Activated CD4-positive, alpha-beta T cell treated with anti-CD3 and anti-CD28 coated beads, Interleukin-2, Interleukin-4, amounts not matched to agents 100 ng/mL and 50 ng/mL, durations not matched to agents 16 hours and 8 hours (primary cell): ENCODE measurements around the gene C9orf152.
A peak's percentile ranks its signal among the peaks of the same experiment; 100 is the strongest.
"Not testable (repeated sequence)": the region's sequence is repeated elsewhere in the genome, so short reads cannot be mapped to it uniquely, and the experiment has no call there.

ENCODE experiments used
- DNase-seq: peaks from one replicate; pipeline ENCODE4 v3.0.0-alpha.2; 2020; ENCODE audit warnings: low spot score

The C9orf152 gene, protein sequence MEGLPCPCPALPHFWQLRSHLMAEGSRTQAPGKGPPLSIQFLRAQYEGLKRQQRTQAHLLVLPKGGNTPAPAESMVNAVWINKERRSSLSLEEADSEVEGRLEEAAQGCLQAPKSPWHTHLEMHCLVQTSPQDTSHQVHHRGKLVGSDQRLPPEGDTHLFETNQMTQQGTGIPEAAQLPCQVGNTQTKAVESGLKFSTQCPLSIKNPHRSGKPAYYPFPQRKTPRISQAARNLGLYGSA

DNA sequence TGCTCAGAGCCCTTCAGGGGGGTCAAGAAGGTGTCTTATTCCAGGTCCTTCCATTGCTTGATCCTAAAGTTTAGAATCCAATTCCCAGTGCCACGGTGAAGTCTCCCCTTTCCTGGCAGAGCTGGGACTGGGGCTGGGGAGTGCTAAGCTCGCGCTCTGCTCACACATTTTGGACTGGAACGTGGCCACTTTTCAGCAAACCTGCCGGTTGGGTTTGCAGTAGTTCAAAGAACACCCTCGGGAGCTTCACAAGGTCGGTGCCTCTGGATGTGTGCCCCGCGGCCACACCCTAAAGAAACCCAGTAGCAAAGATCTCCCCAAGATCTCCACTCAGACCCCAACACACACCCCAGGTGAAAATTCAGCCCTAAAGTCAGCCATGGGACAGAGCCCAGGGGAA is at the start of gene C9orf152:
TSS of gene C9orf152 (minus strand) at position 129 of the 400 bp plus-strand sequence. CDS start 580 bp downstream, outside the sequence.
- no peak for DNase-seq

- DNase-seq: no peak
These were observed 49.3 kb upstream of the C9orf152 start for GRCh38 chr9:110257097-110257841.

- peak; percentile 93 for DNase-seq
These were observed 48.6 kb upstream of the C9orf152 start, which contains the start of gene TXN for GRCh38 chr9:110256380-110257096. Gene TXN, minus strand, starts transcription at chr9:110256507. Its CDS starts 72 bp downstream, at chr9:110256435.

DNA sequence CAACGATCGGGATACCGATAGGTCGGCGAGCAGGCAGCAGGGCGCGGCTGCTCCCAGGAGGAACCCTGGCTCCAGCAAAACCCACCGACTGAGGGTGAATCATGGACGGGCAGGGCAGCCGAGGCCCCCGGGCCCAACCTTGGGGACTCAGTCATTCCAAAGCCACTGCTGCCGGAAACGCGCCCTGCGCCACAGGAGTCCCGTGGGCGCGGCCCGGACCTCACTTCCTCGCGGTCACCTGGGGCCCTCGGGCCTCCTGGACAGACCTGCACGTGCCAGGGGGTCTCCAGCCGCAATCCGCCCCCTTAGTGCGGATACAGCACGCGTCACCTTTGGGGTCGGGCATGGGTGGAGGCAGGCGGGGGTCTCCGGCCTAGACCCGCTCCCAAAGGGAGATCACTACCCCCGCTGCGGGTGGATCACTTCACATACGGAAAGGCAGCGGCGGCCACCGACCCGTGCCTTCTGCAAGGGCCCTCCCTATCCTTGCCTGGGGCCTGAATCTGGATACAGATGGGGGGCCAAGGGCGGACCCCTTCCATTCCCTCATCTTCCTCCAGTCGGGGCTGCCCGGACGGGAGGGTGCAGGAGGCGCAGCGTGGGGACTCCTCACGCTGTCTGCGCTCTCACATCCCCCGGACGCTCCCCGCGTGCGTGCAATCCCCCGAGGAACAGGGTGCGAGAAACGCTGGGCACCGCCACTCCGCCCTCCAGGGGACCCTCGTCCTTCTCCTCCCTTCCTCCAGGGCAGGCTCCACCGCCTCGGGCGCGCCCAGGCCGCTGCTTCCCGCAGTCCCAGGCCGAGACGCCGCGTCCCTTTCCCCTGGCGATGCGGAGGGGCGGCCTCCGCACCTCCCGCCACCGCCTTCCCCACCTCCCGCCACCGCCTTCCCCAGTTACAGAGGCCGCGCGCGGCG is 47.8 kb upstream of the C9orf152 start:
- DNase-seq: peak; percentile 56

DNA sequence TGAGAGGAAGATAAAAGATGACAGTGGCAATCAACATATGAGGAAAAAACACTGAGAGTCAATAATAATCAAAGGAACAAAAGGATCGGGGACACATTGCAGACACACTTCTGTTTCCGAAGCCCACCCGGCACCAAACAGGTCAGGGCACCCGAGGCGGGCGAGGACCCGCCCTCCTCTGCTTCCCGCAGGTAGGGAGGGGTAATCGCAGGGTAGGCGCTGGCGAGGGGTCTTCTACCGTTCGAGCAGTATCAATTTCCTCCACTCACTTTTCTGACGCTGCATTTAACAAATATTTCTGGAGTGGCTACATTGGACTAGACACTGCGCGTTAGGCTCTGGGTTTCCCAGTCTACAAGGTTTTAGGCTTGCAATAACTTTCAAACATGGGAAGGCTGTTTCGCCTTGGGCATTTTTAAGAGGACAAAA is 47.1 kb upstream of the C9orf152 start:
- DNase-seq: no peak

- no peak for DNase-seq
These were observed 46.5 kb upstream of the C9orf152 start for GRCh38 chr9:110254500-110254899.

- no peak for DNase-seq
These were observed 44.7 kb upstream of the C9orf152 start for GRCh38 chr9:110252509-110253139.

DNA sequence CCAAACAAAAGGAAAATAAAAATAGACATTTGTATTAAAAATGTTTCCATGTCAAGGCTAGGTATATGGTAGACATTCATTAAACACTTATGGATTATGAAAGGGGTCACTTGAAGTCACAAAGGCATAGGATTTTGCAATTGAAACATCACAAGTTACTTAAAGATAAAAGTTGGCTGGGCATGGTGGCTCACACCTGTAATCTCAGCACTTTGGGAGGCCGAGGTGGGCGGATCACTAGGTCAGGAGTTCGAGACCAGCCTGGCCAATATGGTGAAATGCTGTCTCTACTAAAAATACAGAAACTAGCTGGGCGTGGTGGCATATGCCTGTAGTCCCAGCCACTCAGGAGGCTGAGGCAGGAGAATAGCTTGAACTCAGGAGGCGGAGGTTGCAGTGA is 43.8 kb upstream of the C9orf152 start:
- not testable (repeated sequence) for DNase-seq

DNA sequence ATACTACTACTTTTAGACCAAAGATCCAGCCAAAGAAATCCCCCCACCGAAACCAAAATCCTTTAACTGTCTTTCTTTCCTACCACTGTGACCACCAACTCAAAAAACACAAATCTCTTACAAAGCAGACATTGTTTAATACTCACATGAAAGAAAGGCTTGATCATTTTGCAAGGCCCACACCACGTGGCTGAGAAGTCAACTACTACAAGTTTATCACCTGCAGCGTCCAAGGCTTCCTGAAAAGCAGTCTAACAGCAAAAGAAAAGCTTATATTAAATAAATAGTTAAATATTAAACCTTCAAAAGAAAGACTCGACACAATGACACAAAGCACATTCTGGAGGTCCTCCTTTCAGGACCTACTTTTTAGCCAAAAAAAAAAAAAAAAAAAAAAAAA is 43.3 kb upstream of the C9orf152 start:
- DNase-seq: no peak

GRCh38 chr9:110249603-110250002 is 41.6 kb upstream of the C9orf152 start:
- no peak for DNase-seq

GRCh38 chr9:110248361-110248760 is 40.4 kb upstream of the C9orf152 start:
- no peak for DNase-seq

GRCh38 chr9:110246214-110246613 is 38.3 kb upstream of the C9orf152 start:
- no peak for DNase-seq

DNA sequence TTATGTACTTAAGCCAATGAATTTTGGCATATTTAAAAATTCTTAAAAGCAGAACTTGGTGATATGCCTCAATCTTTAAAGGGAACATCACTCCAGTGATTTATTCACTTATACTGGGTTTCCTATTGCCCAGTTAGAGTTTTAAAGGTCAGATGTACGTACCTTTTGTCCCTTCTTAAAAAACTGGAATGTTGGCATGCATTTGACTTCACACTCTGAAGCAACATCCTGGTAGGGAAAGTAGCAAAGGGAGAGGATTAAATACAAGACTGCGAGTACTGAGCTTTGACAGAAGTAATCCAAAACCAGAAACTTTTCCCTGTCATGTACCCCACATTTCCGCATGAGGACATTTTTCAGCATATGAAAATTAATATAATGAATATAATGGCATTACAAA is 36.7 kb upstream of the C9orf152 start:
- DNase-seq: no peak

DNA sequence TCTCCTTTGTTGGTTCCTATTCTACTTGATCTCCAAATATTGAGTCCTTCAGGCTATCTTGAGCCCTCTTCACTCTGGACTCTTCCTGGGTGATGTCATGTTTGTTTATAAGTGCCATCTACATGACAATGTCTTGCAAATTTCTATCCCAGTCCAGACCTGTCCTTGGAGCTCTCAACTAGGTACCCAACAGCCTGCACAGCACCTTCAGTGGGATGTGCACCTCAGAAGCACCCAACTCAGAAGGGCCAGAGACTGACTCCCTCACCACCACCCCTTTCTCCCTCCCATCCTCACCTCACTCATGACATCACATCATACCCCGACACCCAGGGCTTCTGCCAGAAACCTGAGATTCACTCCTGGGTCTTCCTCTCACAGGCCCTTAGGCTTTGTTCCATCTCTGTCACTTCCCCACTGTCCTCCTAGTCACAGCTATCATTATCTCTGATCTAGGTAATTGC is 33.9 kb upstream of the C9orf152 start:
- DNase-seq: no peak

DNA sequence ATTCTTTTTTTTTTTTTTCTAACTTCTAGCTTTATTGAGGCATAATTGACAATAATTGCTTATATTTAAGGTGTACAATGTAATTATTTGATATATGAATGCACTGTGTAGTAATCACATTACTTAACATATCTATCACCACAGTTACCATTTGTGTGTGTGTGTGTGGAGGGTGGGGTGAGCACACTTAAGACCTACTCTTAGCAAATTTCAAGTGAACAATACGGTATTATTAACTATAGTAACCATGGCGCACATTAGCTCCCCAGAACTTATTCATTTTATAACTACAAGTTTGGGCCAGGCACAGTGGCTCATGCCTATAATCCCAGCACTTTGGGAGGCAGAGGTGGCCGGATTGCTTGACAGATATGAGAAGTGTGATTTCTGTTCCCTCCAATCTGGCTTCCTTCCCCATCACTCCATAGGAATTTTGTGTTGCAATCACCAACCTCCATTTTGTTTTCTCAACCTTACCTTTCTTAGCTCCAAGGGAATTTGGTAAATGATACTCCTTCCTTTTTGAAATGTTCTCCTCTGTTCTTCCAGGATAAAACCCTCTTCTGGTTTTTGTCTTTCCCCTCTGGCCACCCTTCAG is 33.4 kb upstream of the C9orf152 start:
- DNase-seq: no peak

DNA sequence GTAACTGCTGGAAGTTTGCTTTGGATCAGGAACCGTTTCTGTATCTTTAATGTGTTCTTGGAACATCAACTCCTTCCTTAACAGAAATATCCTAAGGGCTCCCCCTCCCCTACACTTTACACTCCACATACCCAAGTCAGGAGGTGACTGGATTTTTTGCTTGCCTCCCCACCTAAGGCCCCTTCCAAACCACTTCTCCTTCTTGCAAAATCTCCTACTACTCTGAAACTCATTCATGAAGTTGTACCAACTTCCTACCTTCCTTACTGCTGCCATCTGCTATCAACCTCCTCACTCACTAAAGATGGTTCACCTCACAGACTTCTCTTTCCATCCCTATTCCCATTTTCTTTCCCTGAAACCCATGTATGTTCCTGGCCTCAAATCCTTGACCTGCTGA is 32.2 kb upstream of the C9orf152 start:
- no peak for DNase-seq

DNA sequence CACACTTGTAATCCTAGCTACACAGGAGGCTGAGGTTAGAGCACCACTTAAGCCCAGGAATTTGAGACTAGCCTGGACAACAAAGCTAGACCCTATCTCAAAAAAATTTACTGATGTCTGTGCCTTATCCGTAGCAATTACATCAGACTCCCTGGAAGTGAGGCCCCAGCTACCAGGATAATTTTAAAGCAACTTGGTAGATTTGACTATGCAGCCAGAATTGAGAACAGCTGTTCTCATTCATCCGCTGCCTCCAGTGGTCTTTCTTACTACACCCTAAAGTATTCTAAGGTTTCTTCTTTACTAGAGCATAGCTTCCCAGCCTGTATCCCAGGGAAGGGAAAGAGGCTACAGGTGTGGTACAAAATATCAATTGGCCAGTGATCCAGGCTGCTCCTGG is 20.4 kb upstream of the C9orf152 start:
- no peak for DNase-seq

- no peak for DNase-seq
These were observed 16.6 kb upstream of the C9orf152 start for GRCh38 chr9:110224583-110224982.

GRCh38 chr9:110220809-110221208 is 12.8 kb upstream of the C9orf152 start:
- no peak for DNase-seq

DNA sequence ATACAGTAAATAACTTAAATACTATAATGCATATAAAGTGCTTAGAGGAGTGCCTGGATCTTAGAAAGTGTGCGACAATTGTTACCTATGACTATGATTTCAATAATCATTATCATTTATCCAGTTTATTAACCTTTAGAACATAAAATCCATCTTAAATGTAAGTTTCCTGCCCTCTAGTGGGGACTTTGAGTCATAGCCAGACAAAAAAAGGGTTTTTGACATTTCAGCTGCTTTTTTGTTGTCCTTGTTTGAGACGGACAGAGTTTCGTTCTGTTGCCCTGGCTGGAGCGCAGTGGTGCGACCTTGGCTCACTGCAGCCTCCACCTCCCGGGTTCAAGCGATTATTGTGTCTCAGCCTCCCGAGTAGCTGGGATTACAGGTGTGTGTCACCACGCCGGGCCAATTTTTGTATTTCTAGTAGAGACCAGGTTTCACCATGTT is 9.7 kb upstream of the C9orf152 start:
- DNase-seq: peak; percentile 30
